SK-N-SH treated with all-trans-retinoic acid at 6 μM for 48 hours (cell line): Measurements from ENCODE around the gene RNF40.

Source experiments
- OSR1 ChIP-seq: fragments of 250-450 bp; sonication (Bioruptor Pico); IDR thresholded peaks from 2 replicates; pipeline ENCODE4 v1.8.0; 2022; ENCODE audit warnings: moderate library complexity, mild to moderate bottlenecking, inconsistent platforms
- RARB ChIP-seq: fragments of 250-450 bp; sonication (Bioruptor Pico); IDR thresholded peaks from 2 replicates; pipeline ENCODE4 v1.8.0; 2021; ENCODE audit warnings: mild to moderate bottlenecking, moderate library complexity
- ZC3H10 ChIP-seq: fragments of 250-450 bp; sonication (Bioruptor Pico); IDR thresholded peaks from 2 replicates; pipeline ENCODE4 v1.5.1; 2021; ENCODE audit warnings: mild to moderate bottlenecking, moderate library complexity
- ZFP3 ChIP-seq: fragments of 250-450 bp; sonication (Bioruptor Pico); IDR thresholded peaks from 2 replicates; pipeline ENCODE4 v1.5.0; 2020; ENCODE audit warnings: mild to moderate bottlenecking, moderate library complexity
- ZFP30 ChIP-seq: fragments of 450-650 bp; formaldehyde crosslinking; IDR thresholded peaks from 2 replicates; pipeline ENCODE4 v1.5.0; 2022; ENCODE audit warnings: mild to moderate bottlenecking, moderate library complexity

DNA sequence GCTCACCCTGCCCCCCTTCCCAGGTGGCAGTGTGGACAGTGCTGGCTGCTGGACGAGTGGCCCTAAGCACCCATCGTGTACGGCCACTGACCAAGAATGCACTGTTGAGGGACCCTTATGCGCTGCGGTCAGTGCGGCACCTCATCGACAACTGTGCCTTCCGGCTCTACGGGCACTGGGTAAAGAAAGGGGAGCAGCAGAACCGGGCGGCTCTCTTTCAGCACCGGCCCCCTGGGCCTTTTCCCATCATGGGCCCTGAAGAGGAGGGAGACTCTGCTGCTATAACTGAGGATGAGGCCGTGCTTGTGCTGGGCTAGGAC is 5.4 kb upstream of the RNF40 start:
- TF ChIP-seq OSR1 (CRISPR knock-in tag) = no peak
- TF ChIP-seq RARB (CRISPR knock-in tag) = no peak
- no peak for TF ChIP-seq ZFP3 (CRISPR knock-in tag)
- no peak for TF ChIP-seq ZFP30 (CRISPR knock-in tag)
- no peak for TF ChIP-seq ZC3H10 (CRISPR knock-in tag)
